Measurements from ENCODE around the gene APC2. TPM values are rescaled to one million over a fixed set of nuclear protein-coding genes. Genes with fewer than 3 reads are reported as not detected.

The APC2 gene
- total and polyA plus RNA-seq, 2 donors (not counting 1 experiment from before 2014, with no cell fraction given) = 0.12 to 0.16 TPM

DNA sequence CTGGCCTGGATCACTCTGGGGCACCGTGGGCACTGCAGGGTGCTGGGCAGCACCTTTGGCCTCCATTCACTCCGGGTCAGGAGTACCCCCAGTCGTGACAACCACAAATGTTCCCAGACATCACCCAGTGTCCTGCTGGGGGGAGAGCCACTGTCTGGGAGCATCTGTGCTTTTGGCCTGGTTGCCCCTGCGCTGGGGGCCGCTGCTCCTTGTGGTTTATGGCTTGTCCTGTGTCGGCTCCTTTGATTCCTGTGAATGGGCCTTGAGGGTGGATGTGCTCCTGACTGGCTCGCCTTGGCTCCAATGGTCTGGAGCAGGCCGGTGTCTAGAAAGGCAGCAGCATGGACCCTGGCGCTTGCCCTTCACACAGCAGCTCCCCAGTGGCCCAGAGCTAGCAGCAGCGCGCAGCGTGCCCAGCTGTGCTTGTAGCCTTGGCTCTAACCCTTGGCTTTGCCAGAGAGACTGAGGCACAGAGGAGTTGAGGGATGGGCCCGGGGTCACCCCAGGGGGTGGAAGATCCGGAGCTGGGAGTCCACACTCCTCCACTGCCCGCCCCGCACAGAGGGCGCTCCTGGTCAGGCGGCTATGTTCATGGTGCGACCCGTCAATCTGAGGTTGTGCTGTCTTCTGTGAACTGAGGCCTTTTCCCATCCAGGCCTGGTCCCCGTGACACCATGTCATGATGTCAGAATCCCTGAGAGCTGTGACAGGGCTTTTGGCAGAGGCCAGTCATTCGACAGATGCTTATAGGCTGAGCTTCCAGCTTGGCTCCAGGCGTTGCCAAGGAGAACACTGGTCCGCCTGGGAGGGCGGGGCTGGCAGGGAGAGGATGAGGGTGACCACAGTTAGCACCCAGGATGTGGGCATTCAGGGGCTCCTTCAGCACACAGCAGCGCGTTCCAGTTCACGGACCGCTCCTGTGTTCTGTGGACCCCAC, 38.4 kb upstream of the APC2 start:
- H3K27ac ChIP-seq (ENCODE audit: low read length in 2 of 2) = no peak overlapping the region
- H3K4me2 ChIP-seq (replicated peaks; ENCODE audit: low read depth, low read length, poor library complexity, severe bottlenecking) = peak overlapping the region; percentile 92
- no peak overlapping the region for H3K4me3 ChIP-seq (ENCODE audit: control extremely low read depth in 1 of 5, extremely low read depth in 1 of 5, insufficient read depth in 1 of 5, low read depth in 2 of 5, low read length in 4 of 5)
- intact Hi-C loops (cut with micrococcal nuclease) = no loop called here
- DNase-seq = no peak
- no peak for ATAC-seq (ENCODE audit: low read depth)
- H2AFZ ChIP-seq (ENCODE audit: insufficient read depth, low read depth, low read length, poor library complexity, severe bottlenecking) = no peak overlapping the region
- H3K4me1 ChIP-seq (ENCODE audit: control insufficient read depth in 2 of 2, insufficient read depth in 2 of 2, low read length in 2 of 2) = peaks cover 22 to 59% of the 10 kb centered on the region in 2 donors
- no peaks in the 10 kb centered on the region for H3K9me3 Mint-ChIP-seq (ENCODE audit: insufficient read depth)
- ChIA-PET CTCF (interaction anchor here (0.7 kb wide), 1 partner anchor 26 kb away, joined by 3 read pairs; no protein-coding TSS in a partner anchor), POLR2A (no interaction called here)
- peaks cover 88% of the 10 kb centered on the region for H3K79me2 ChIP-seq (ENCODE audit: control insufficient read depth, insufficient read depth, low read length)
- no peaks in the 10 kb centered on the region for H3K9me3 ChIP-seq (ENCODE audit: control extremely low read depth in 1 of 3, control insufficient read depth in 2 of 3, insufficient read depth in 1 of 3, low read length in 2 of 3)
- H4K20me1 ChIP-seq (ENCODE audit: control insufficient read depth, insufficient read depth, low read length, poor library complexity, severe bottlenecking) = peaks cover 86% of the 10 kb centered on the region
- no peaks in the 10 kb centered on the region for H3K27me3 Mint-ChIP-seq
- H3K9ac ChIP-seq (ENCODE audit: low read length) = no peak overlapping the region
- no peak overlapping the region for H3K27ac Mint-ChIP-seq
- TF ChIP-seq, protein P1, sequence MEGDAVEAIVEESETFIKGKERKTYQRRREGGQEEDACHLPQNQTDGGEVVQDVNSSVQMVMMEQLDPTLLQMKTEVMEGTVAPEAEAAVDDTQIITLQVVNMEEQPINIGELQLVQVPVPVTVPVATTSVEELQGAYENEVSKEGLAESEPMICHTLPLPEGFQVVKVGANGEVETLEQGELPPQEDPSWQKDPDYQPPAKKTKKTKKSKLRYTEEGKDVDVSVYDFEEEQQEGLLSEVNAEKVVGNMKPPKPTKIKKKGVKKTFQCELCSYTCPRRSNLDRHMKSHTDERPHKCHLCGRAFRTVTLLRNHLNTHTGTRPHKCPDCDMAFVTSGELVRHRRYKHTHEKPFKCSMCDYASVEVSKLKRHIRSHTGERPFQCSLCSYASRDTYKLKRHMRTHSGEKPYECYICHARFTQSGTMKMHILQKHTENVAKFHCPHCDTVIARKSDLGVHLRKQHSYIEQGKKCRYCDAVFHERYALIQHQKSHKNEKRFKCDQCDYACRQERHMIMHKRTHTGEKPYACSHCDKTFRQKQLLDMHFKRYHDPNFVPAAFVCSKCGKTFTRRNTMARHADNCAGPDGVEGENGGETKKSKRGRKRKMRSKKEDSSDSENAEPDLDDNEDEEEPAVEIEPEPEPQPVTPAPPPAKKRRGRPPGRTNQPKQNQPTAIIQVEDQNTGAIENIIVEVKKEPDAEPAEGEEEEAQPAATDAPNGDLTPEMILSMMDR (IDR thresholded peaks at IDR 0.05) = no peak
- no peak for TF ChIP-seq EZH2 (IDR thresholded peaks at IDR 0.05; ENCODE audit: borderline replicate concordance, insufficient read depth, low read depth, low read length, poor library complexity, severe bottlenecking)
- peaks cover 54% of the 10 kb centered on the region for H3K4me1 Mint-ChIP-seq
- WGBS (ENCODE audit: insufficient coverage) = 94% methylated on average over 27 of the region's 29 CpGs
- H3K36me3 ChIP-seq (replicated peaks in 1 of 2; ENCODE audit: control extremely low read depth in 1 of 2, control insufficient read depth in 1 of 2, extremely low read depth in 1 of 2, insufficient read depth in 2 of 2, low read length in 1 of 2) = peaks cover 0 to 12% of the 10 kb centered on the region in 2 experiments
- H3K4me3 Mint-ChIP-seq = no peak overlapping the region
- H3K27me3 ChIP-seq (replicated peaks in 1 of 4; ENCODE audit: control extremely low read depth in 1 of 4, control insufficient read depth in 3 of 4, insufficient read depth in 4 of 4, low read length in 3 of 4) = no peaks in the 10 kb centered on the region
